H1 (cell line): ENCODE data around the gene TRNP1. TPM values are rescaled to one million over a fixed set of nuclear protein-coding genes. Genes with fewer than 3 reads are reported as not detected.

ENCODE experiments used
- CHD7 ChIP-seq: fragments of 300-600 bp; sonication (generic); IDR thresholded peaks from 2 replicates; pipeline ENCODE4 v1.7.1; 2012; ENCODE audit warnings: low read length, moderate library complexity, mild to moderate bottlenecking, inconsistent platforms; ENCODE audit not compliant: insufficient replicate concordance
- EGR1 ChIP-seq: IDR thresholded peaks from 2 replicates; pipeline ENCODE4 v1.6.1; 2011; ENCODE audit warnings: low read depth, low read length, borderline replicate concordance
- GTF2F1 ChIP-seq: IDR thresholded peaks from 2 replicates; pipeline ENCODE4 v1.6.1; 2012; ENCODE audit warnings: low read depth, low read length, improper control_type of control experiment, borderline replicate concordance
- JUN ChIP-seq: IDR thresholded peaks from 2 replicates; pipeline ENCODE4 v1.6.1; 2011; ENCODE audit warnings: low read depth, mild to moderate bottlenecking, improper control_type of control experiment, low read length
- JUND ChIP-seq: IDR thresholded peaks from 2 replicates; pipeline ENCODE4 v1.6.1; 2011; ENCODE audit warnings: mild to moderate bottlenecking, improper control_type of control experiment, low read length
- polyA plus RNA-seq, 7 experiments: library from polyadenylated mRNA; depleted of rRNA in 3 of 7; stranded (reverse) in 5 of 7; unstranded in 2 of 7; fragments of >200 nt in 5 of 7; fragments of 200-250 nt in 2 of 7; gene quantifications; 1 replicate in 5 of 7; 2 replicates in 1 of 7; 4 replicates in 1 of 7; pipeline versions ENCODE4 v1.2.1 to v1.2.3, GENCODE V29; 2011 to 2013; ENCODE audit warnings: missing spikeins in 2 of 7, mixed read lengths in 2 of 7
- total RNA-seq: library from RNA; stranded (reverse); fragmentation: NEBNext Ultra II Directional; extraction: Animal tissue kit (Norgen Biotek cat#: 25700); gene quantifications from 2 replicates; pipeline ENCODE4 v1.2.1, GENCODE V29; 2021
- TF ChIP-seq, protein P1 (sequence below): IDR thresholded peaks from 2 replicates; pipeline ENCODE4 v1.6.1; 2011; ENCODE audit warnings: low read depth, mild to moderate bottlenecking, low read length; ENCODE audit not compliant: insufficient read depth

Gene TRNP1
- total and polyA plus RNA-seq, 2 of the 8 experiments (the other 6 are each of a cell fraction or from before 2014, with no cell fraction given) = 51.7 to 102 TPM

DNA sequence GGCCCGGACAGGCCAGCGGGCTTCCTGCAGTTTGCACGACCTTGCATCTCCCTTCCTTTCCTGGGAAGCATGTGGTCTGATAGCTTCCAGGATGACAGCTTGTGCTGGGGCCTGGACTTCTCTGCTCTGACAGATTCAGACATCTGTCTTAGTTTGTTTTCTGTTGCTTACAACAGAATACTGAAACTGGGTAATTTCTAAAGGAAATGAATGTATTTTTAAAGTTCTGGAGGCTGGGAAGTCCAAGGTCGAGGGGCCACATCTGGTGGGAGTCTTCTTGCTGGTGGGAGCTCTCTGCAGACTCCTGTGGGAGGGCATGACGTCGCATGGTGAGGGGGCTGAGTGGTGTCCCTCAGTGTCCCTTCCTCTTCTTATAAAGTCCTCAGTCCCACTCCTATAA, 54.4 kb downstream of the TRNP1 start (continued):
- TF ChIP-seq CHD7 (no peak), GTF2F1 (no peak), JUN (no peak), EGR1 (no peak), JUND (no peak)
- TF ChIP-seq, protein P1, sequence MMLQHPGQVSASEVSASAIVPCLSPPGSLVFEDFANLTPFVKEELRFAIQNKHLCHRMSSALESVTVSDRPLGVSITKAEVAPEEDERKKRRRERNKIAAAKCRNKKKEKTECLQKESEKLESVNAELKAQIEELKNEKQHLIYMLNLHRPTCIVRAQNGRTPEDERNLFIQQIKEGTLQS = no peak
